Astrocyte (in vitro differentiated cells and primary cell): Measurements from ENCODE around the gene SH2D3A. TPM values are rescaled to one million over a fixed set of nuclear protein-coding genes. Genes with fewer than 3 reads are reported as not detected.

ENCODE experiments used
- DNase-seq: peaks from one replicate; pipeline ENCODE4 v3.0.0-alpha.2; 2010; ENCODE audit warnings: low read depth
- FAIRE-seq: peaks from 2 replicates; lab custom pipeline; 2011; peaks lifted over from hg19 to GRCh38; lab: Jason Lieb, UNC
- H2AFZ ChIP-seq: 2 replicates; pipeline ENCODE4 v1.6.0; 2012; ENCODE audit warnings: low read depth, low read length, inconsistent platforms
- H3K27ac ChIP-seq: 2 replicates; pipeline ENCODE4 v1.5.1; 2011; ENCODE audit warnings: low read depth, low read length, inconsistent platforms
- H3K27me3 ChIP-seq: 2 replicates; pipeline ENCODE4 v1.6.0; 2011; ENCODE audit warnings: low read length, inconsistent platforms; ENCODE audit not compliant: insufficient read depth
- H3K36me3 ChIP-seq: 2 replicates; pipeline ENCODE4 v1.5.1; 2011; ENCODE audit warnings: low read length, inconsistent platforms; ENCODE audit not compliant: insufficient read depth
- H3K4me1 ChIP-seq: 2 replicates; pipeline ENCODE4 v1.5.1; 2011; ENCODE audit warnings: low read length, inconsistent platforms; ENCODE audit not compliant: insufficient read depth
- H3K4me2 ChIP-seq: 2 replicates; pipeline ENCODE4 v1.6.0; 2012; ENCODE audit warnings: low read length, inconsistent platforms
- H3K4me3 ChIP-seq: 2 replicates; pipeline ENCODE4 v1.5.1; 2011; ENCODE audit warnings: low read depth, mild to moderate bottlenecking, low read length, inconsistent platforms; ENCODE audit not compliant: insufficient read depth
- H3K79me2 ChIP-seq: 2 replicates; pipeline ENCODE4 v1.6.0; 2012; ENCODE audit warnings: mild to moderate bottlenecking, low read length, inconsistent platforms; ENCODE audit not compliant: insufficient read depth
- H3K9ac ChIP-seq: 2 replicates; pipeline ENCODE4 v1.6.0; 2012; ENCODE audit warnings: mild to moderate bottlenecking, low read length, inconsistent platforms
- H3K9me3 ChIP-seq: 2 replicates; pipeline ENCODE4 v1.5.1; 2012; ENCODE audit warnings: low read depth, mild to moderate bottlenecking, low read length, inconsistent platforms; ENCODE audit not compliant: insufficient read depth
- H4K20me1 ChIP-seq: 2 replicates; pipeline ENCODE4 v1.6.0; 2012; ENCODE audit warnings: low read length, inconsistent platforms; ENCODE audit not compliant: insufficient read depth
- H3K27ac Mint-ChIP-seq: one replicate; pipeline ENCODE4 v1.8.0; 2021; ENCODE audit warnings: mild to moderate bottlenecking, mixed read lengths; ENCODE audit not compliant: unreplicated experiment
- H3K27me3 Mint-ChIP-seq: one replicate; pipeline ENCODE4 v1.8.0; 2021; ENCODE audit warnings: low read depth, mixed read lengths; ENCODE audit not compliant: unreplicated experiment
- H3K36me3 Mint-ChIP-seq: one replicate; pipeline ENCODE4 v1.8.0; 2021; ENCODE audit warnings: low read depth, mixed read lengths; ENCODE audit not compliant: unreplicated experiment
- H3K4me1 Mint-ChIP-seq: one replicate; pipeline ENCODE4 v1.8.0; 2021; ENCODE audit warnings: low read depth, mixed read lengths; ENCODE audit not compliant: unreplicated experiment
- H3K4me3 Mint-ChIP-seq: one replicate; pipeline ENCODE4 v1.8.0; 2021; ENCODE audit warnings: mild to moderate bottlenecking, moderate library complexity, mixed read lengths; ENCODE audit not compliant: unreplicated experiment
- H3K9me3 Mint-ChIP-seq: one replicate; pipeline ENCODE4 v1.8.0; 2021; ENCODE audit warnings: mild to moderate bottlenecking, mixed read lengths; ENCODE audit not compliant: unreplicated experiment
- CTCF ChIP-seq: IDR thresholded peaks from 2 replicates; pipeline ENCODE4 v1.5.1; 2011; ENCODE audit warnings: low read depth, mild to moderate bottlenecking, inconsistent platforms, low read length, moderate library complexity; ENCODE audit not compliant: insufficient read depth
- EZH2 ChIP-seq: IDR thresholded peaks from 2 replicates; pipeline ENCODE4 v1.6.1; 2012; ENCODE audit warnings: mild to moderate bottlenecking, low read length, inconsistent platforms; ENCODE audit not compliant: insufficient read depth
- total RNA-seq: library from RNA; stranded (reverse); gene quantifications from 2 replicates; pipeline ENCODE4 v1.2.1, GENCODE V29; 2021

The SH2D3A gene
- total RNA-seq, 1 donor from 2014 or later, result 2.6 TPM

- Mint-ChIP-seq H3K27ac (no peak overlapping the region), H3K4me1 (peaks cover 5% of the 10 kb centered on the region), H3K9me3 (peaks cover 3% of the 10 kb centered on the region), H3K27me3 (no peaks in the 10 kb centered on the region), H3K36me3 (peaks cover 9% of the 10 kb centered on the region), H3K4me3 (no peak overlapping the region)
- H3K9ac ChIP-seq, result no peak overlapping the region
- FAIRE-seq (no peak), DNase-seq (no peak)
- H3K4me2 ChIP-seq, result no peak overlapping the region
- no peaks in the 10 kb centered on the region for H3K27me3 ChIP-seq
- peaks cover 10% of the 10 kb centered on the region for H3K79me2 ChIP-seq
- no peak overlapping the region for H3K27ac ChIP-seq
- no peak overlapping the region for H3K4me3 ChIP-seq
- no peaks in the 10 kb centered on the region for H4K20me1 ChIP-seq
- no peak overlapping the region for H2AFZ ChIP-seq
- TF ChIP-seq EZH2 (no peak), CTCF (no peak)
- H3K9me3 ChIP-seq, result no peaks in the 10 kb centered on the region
- H3K4me1 ChIP-seq, result peaks cover 4% of the 10 kb centered on the region
- no peaks in the 10 kb centered on the region for H3K36me3 ChIP-seq
Observed at GRCh38 chr19:6730941-6731670, 36.1 kb downstream of the SH2D3A start.

DNA sequence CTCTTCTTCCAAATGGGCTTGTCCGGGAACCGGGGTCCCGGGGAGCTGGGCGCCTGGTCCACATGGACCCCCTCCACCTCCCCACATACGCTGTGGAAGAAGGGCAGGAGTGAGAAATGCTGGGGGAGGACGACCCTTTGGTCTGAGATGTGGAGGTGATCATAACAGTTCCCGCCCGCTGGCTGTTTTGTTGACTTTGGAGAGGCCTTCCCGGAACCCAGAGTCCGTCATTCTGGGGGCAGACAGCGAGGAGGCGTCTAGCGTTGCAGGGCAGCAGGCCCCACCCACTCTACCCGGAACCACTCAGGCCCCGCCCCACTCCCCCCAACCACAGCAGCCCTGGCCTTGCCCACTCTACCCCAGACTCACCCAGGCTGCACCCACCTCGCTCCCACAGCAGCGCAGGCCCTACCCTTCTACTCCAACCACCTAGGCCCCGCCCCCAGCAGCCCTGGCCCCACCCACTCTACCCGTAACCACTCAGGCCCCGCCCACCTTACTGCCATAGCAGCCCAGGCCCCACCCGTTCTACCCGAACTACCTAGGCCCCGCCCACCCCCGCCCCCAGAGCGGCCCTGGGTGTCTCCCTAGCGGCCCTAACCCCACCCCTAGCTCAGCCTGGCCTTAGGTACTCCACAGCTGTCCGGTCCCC lies 37.0 kb downstream of the SH2D3A start:
- Histone ChIP-seq H3K9ac (no peak overlapping the region), H3K9me3 (no peaks in the 10 kb centered on the region), H3K27me3 (no peaks in the 10 kb centered on the region), H3K27ac (no peak overlapping the region), H3K79me2 (peaks cover 2% of the 10 kb centered on the region), H3K4me1 (no peaks in the 10 kb centered on the region), H4K20me1 (no peaks in the 10 kb centered on the region), H3K4me2 (no peak overlapping the region), H2AFZ (no peak overlapping the region), H3K36me3 (no peaks in the 10 kb centered on the region), H3K4me3 (no peak overlapping the region)
- Mint-ChIP-seq H3K4me3 (no peak overlapping the region), H3K36me3 (peaks cover 9% of the 10 kb centered on the region), H3K9me3 (peaks cover 3% of the 10 kb centered on the region), H3K27ac (no peak overlapping the region), H3K27me3 (no peaks in the 10 kb centered on the region), H3K4me1 (no peaks in the 10 kb centered on the region)
- DNase-seq (no peak), FAIRE-seq (no peak)
- TF ChIP-seq CTCF (no peak), EZH2 (no peak)
